Amygdala (tissue), 56 donors: Measurements from ENCODE around the gene C1orf53.
A peak's percentile ranks its signal among the peaks of the same experiment; 100 is the strongest.

ENCODE experiments used
- DNase-seq, 56 donors: peaks; one replicate each; lab custom pipeline; 2025; lab: John Stamatoyannopoulos, UW

C1orf53 gene

DNA sequence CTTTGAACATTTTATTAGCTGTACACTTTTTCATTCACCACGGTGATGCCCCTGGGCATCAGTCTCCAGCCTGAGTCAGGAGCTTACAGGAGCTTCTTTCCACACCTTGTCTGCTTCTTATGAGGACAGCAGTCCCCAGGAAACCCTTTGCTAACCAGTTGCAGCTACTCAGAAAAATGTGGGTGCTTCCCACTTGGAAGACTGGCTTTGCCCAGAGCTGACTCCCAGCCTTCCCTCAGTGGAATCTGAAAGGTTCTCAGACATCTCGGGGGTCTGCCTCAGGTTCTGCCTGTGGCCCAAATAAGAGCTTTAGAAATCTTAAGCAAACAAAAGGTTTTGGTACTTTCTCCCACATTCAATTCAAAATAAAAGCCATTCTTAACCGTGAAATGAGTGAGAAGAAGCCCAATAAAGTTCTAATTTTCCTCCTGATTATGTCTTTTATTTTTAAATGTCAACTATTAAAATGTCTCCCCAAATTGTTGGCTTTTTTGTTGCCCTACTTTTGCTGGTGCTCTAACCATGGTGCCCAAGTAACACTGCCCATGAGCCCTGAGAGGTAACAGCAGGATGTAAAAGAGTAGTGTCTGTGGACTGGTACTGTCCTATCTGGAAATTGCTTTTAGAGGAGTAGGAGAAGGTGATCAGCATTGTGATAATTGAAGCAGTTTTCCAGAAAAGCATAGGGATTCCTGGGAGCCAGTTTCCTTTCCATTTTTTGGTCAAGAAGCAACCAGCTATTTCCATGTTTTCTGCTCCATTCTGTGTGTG, 5.6 kb downstream of the C1orf53 start:
- no peak for DNase-seq

DNA sequence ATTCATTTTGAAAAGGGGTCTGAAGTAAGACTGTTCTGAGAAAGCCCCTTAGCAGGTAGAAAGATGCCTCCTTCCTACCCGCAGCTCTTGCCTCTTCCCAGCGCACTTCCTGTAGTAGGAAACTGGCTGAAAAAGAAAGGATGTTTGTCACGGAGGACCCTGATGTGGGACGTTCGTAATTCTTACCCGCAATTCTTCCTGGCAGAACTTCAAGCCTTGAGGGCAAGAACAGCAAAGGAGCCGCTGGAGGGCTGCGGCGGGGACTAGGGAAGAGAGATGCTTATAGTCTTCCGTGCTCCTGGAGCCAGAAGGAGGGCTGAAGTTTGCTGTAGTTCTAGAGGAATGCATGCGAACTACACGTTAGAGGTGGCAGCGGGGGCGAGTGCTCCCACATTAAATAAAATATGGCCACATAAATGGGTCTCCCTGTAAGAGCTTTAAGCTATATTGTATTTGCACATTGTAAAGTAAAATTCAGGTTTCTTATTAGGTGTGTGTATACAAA, 6.3 kb downstream of the C1orf53 start:
- no peak for DNase-seq

DNA sequence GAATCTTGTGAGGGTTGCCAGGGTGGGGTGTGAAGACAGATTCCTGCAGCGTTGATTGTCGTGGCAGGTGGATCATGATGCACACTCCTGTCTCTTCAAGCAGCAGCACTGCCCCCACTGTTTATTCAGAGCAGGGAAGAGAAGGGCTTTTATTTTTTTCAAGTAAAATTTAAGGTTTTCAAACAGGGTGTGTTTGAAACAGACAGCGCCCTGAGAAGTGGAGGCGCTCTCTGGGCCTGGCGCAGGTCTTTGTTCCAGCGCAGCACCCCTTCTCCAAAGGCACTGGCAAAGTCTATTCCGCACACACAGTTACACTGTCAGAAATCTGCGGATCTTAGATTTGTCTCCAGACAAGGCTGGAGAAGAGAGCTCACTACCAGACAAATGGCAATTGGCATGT, 7.0 kb downstream of the C1orf53 start:
- DNase-seq: no peak

DNA sequence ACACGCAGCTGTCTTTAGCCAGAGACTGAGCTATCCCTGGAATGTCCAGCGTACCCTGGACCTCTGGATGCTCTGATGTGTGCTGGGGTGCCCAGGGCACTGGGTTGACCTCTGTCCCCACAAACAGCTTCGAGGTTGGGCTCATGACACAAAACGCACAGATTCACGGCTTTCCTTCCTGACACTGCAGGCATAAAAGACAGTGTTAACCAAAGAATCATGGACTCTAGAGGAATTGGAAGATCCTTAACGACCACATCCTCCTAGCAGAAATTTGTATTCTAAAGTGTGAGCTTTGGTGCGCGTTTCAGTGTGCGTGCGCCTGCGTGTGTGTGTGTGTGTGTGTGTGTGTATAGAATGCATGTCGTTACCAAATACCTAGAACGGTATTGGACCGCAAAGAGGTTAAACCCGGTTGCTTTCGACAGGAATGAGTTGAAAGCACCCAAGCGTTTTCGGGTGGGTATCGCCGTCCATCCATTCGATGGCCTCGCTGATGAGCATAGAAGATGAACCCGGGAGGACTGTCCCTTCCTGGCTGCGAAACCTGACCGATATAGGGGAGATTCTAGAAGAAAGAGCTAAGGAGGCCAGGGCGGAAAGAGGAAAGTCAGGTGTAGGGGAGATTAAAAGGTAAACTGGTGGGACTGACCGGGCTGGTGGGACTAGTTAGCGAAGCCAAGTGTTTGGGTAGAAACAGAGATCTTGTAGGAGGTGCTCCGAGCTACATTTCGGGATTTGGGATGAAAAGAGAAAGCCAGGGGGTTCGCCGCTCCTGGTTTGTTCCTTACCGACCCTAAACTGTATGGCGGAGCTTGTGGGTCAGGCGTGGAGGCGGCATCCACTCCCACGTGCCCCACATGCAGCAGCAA, 7.9 kb downstream of the C1orf53 start:
- no peak for DNase-seq

DNA sequence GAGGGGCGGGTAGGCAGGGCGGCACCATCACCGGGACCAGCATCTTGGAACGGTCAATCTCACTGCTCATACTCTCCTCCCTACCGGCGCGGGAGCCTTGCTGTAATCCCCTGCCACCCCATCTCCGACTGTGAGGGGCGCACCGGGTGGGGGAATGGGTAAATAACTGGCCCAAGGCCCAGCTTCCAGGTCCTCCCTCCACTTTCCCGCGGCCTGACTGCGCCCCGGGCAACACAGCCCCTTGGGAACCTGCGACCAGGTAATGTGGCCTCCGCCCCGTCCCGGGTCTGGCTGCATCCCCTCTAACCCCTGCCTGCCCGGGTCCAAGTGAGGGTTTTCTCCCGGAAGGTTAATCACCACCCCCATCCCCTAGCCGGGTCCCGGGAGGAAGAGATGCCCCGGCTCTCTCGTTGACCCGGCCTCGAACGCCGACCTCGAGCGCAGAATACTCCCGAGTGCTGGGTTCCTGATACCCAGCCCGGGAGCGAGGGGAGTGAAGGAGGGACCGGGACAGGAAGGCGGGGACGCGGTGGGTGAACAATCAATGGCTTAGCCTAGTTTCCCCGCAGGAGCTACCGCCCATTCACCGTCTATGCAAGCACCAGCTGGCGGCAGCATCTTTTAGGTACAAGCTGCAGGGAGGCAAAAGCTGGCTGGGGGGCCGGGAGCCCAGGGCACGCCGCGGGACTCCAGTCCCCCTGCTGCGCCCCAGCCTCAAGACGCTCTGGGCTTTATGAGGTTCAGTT, 8.9 kb downstream of the C1orf53 start:
- no peak for DNase-seq

DNA sequence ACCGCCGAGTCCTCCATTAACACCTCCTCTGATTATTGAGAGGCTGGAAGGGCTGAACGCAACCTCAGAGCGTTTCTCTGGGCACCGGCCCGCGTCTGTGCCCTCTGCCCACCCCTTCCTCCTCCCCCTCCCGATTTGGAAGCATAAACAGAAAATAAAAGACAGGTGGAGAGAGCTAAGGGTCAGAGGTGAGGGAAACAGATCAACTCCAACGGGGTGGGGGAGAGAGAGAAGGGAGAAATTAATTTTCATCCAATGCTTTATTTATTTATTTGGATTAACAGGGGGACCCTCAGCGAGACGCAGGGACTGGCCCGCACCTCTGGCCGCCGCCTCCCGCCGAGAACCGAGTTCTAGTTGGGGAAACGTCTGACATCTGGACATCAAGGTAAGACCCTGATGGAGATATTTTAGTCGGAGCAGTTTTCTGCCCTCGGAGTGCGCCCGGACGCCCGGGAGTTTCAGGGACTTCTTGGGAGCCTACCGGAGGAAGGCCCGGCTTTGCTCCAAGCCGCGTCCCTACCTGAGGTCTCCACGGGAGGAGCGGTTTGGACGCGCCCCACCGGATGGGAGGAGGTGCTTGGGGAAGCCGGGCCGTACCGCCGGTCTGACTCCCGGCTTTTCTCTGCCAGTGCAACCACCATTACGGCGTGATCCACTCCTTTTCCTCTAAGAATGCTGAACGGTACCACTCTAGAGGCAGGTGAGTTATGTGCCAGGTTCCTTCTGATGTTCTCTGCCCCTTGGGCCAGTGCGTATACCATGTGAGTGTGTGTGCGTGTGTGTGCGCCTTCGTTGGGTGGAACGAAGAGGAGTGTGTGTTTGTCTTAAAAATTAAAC, 9.6 kb downstream of the C1orf53 start:
- no peak for DNase-seq

DNA sequence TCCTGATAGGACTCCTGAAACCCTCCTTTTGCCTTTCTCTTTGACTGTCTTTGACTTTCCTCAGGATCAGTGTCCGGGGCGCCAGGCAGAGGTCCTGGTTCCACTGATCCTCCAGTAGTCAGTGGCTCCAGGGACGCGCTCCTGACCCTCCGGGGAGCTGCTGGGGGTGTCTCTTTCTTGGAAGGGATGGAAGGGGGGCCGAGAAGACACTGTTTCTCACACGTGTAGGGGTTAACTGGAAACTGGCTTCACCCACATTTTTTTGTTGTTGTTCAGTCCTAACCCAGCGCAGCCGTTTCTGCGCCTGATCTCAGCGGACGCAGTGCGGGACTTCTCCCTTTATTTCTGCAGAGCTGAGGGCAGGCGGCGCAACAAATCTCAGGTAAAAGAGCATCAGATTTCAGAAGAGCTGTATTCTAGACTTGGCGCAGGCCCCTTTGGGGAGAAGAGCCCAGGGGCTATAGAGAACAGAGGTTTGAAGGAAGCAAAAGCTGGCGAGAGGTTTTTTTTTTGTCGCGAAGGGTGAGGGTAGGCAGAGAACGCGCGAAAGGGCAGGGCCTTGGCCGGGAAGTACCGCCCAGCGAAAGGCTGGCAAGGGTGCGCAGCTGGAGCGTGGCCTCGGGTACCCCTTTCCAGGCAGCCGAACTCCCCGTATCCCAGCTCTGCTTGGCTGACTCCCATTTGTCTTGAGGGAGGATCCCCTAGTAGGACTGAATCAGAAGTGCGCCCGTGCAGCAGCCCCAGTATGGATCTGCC, 10.5 kb downstream of the C1orf53 start:
- no peak for DNase-seq

DNA sequence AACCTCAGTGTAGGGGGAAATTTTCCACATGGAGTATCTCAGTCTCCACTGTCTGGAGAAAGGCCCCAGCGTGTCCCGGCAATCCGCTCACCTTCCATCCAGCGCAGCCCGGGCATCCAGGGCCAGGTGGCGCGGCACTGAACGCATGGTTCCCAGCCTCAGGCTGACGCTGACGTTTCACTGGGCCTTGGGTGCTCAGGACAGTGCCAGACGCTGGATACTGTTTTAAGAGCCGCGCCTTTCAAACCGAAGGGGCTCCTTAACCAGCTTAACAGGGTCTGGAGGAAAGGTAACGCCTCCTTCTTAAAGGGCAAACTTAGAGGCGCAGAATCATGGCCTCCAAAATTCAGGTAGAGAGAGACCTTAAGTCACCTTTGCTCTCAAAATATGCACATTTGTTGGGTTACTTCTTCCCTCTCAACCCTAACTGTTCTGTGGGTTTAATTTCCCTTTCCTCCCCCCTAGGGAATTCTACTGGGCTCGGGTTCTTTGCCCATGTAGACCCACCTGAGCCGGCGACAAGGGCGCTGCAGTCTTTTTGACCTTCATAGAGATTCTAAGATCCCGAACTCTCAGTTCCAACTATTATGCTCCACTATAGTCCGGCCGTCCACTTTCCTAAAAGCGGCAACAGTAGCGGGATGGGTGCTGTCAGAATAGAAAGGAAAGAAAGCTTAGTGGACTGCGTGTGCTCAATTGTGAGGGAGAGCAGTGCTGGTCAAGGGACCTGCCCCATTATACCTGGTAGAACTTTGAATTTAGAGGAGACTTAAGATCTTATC, 11.3 kb downstream of the C1orf53 start:
- DNase-seq: no peak

DNA sequence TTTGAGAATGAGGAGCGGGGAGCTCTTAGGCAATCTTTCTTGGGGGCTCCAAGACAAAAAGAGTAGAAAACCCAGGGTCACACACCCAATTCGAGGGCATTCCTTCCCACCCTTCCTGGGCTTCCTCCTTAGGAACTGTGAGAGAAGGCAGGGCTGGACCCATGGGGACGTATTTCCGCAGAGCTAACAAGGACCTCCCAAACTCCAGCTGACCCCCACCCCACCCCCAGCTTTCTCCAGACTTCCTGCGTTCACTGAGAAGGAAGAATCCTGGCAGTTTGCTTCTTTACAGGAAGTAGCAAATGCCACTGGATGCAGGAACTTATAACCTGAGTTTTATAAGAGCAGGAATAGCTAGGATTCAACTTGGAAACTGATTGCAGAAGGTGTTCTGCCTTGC, 12.1 kb downstream of the C1orf53 start:
- no peak for DNase-seq

DNA sequence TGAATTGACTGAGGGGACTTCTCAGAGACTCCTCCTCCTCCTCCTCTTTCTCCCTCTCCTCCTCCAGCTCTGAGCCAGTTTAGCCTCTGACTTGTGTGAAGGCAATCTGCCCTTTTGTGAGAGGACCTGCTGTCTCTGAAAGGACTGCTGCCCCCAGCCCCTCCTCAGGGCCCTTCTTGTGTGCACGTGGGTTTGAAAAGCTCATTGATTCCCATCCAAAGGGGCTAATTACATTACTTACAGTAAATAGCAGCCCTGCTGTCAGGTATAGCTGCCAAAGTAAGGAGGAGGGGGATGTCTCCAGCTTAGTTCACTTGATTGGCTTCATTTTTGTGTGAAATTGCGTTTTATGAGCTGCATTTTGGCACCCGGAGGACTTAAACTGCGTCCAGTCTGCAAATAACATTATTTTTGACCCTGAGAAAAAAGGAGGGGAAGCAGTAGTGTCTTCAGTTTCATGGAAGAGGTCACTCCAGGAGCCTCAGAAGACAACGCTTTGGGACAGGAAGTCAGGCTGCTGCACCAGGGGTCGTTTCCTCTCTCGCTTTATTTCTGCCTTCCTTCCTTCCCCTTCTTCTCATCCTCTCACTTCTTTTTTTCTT, 12.9 kb downstream of the C1orf53 start:
- no peak for DNase-seq

DNA sequence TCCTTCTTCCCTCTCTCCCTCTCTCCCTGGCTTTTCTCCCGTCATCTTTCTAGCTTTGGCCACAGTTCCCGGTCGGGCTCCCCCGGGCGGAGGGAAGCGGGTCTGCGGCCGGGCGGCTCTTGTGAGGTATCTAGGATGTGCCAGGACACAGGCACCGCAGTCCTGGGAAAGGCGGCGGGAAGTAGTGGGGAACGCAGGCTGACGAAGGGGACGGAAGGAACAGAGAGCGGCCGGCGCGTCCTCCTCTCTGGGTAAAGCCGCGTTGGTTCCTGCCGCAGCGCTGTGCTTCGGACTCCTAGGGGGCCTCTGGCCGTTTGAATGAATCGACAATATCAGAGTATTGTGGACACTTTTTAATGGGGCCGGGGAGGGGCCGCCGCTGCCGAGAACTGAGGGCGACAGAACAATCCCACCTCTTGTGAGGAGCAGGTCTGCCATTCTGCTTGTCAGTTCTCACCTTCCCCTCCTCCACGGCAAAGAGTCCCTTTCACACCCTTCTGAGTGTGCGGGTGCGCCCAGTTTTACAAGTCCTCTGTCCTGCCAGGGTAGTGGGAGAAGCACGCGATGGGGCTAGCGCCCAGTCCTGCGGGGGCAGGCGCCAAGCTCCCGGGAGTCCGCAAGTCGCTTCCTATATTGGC, 13.6 kb downstream of the C1orf53 start:
- peak in 4 of 56 donors; percentile 18 to 34 (median 24) for DNase-seq

DNA sequence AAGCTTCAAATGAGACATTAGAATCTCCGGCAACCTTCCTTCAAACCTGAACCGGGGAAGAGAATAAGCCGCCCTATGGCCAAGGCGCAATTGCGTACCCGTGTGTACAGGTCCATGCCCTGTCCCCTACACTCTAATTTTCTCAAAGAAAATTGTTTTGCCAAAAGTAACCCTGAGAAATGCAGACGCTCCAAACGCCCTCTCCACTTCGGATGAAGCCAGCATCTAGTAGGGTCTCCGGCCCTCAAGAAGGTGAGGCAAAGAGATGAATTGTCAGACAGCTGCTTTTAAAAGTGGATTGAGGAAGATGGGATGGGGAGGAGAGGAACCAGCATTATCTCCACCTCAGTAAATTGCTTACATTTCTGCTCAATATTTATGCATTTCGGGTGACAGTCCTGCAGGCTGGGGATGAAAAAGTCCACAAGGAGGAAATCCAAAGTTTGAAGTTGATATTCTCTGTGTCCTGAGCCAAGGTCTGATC, 14.1 kb downstream of the C1orf53 start:
- DNase-seq: no peak

DNA sequence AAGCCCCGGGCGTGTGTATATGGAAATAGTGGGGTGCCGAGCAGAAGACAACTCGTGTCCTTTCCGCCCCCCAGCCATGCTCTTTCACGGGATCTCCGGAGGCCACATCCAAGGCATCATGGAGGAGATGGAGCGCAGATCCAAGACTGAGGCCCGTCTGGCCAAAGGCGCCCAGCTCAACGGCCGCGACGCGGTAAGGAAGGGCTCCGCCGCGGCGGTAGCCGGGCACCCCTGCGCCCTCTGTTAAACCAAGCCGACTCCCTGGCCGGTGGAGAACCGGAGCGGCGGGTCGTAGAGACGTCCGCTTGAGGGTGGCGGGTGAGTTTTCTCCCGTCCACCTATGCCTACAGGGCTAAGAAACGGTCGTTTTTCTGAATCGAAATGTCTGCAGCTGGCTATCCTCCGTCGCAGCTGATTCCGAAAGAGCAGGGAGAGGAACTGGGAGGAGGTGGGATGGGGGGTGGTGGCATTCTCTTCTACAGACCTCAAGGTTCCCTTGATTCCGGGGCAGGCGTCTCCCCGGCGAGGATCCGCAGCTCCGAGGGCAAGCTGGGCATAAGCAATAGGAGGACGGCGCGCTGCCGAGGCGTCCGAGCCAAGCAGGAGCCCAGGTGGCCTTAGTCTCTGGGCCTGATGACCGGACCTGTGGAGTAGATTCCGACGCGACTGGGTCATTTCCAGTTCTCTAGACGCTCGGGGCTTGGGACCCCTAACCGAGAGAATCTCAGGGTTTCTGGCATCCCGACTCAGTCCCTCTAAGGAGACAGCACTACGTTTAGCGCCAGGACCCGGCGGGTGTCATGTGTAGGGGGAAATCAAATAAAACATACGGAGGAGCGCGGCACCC, 15.6 kb downstream of the C1orf53 start:
- DNase-seq: no peak

DNA sequence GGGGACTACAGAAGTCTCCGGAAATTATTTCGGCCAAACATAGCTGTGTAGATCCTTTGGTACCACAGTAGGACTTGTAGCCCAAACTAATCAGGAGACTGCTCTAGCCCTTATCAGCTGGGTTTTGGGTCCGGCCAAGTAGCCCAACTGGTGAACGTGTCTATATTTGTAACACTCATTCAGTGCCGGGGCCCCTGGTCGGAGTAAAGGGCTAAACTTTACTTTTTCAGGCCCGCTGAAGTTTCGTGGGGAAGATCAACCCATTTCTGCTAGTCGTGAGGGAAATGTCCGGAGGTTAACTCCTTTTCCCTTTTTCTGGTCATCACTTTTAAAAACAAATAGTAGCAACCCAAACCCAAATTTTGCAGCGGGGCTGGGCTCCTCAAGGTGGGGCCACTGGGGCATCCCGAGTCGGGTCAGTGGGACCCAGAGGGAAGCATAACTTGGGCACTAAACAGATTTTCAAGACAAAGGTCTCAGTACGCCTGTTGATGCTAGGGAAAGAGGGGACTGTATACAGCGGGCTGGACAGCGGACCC, 16.4 kb downstream of the C1orf53 start:
- no peak for DNase-seq

DNA sequence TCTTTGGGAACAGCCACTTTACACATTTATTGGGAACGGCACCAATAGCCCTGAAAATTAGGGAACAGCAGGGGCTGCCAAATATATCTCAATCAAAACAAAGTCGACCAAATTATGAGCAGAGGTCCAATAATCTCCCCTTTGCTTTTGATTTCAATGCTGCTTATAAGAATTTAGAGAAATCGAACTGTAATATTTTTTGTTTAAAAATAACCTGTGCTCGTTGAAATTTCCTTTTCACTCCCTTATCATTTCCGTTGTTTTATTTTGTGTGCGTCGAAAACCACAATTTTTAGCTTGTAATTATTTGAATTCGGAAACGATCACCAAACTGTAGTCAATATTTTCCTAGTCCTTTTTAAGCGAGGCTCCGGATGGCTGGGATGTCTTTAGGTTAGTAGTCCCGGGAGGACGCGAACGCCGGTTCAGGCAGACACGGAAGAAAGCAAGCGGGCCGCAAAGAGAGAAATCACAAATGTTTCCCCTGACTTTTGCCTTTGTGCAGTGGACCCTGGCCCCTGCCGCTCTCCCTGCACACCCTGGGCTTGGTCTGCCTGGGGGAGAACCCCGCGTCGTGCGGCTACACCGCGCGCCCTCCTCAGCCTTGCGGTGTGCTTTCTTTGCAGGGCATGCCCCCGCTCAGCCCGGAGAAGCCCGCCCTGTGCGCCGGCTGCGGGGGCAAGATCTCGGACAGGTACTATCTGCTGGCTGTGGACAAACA, 17.1 kb downstream of the C1orf53 start:
- DNase-seq: no peak

DNA sequence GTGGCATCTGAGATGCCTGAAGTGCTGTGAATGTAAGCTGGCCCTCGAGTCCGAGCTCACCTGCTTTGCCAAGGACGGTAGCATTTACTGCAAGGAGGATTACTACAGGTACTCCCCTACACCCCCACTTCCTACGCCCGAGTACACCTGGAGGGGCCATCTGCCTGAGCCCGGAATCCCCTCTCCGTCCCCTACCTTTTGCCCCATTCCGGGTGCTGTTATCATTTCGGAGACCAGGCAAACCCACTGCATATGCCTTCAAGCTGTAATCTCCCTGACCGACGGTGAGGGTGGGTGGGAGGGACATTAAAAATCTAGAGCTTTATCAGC, 17.6 kb downstream of the C1orf53 start:
- DNase-seq: no peak
